GM19455 (cell line): Measurements from ENCODE around the gene GUK1.
A peak's percentile ranks its signal among the peaks of the same experiment; 100 is the strongest.

Experiments
- ATAC-seq: cut with Tn5 transposase; IDR thresholded peaks from one replicate; pipeline ENCODE4 v1.9.1; 2021; ENCODE audit not compliant: unreplicated experiment

GUK1 gene, protein sequence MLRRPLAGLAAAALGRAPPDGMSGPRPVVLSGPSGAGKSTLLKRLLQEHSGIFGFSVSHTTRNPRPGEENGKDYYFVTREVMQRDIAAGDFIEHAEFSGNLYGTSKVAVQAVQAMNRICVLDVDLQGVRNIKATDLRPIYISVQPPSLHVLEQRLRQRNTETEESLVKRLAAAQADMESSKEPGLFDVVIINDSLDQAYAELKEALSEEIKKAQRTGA

GRCh38 chr1:228139931-228140723 lies at the start of gene GUK1:
Gene GUK1 (plus strand): TSS chr1:228140279. CDS start chr1:228140303, 24 bp downstream.
- peak; percentile 91 for ATAC-seq

GRCh38 chr1:228090613-228091081 lies 49.4 kb upstream of the GUK1 start:
- no peak for ATAC-seq

- ATAC-seq: no peak
Observed at GRCh38 chr1:228091084-228091483, 49.0 kb upstream of the GUK1 start.

GRCh38 chr1:228092342-228093049 lies 47.6 kb upstream of the GUK1 start:
- no peak for ATAC-seq

DNA sequence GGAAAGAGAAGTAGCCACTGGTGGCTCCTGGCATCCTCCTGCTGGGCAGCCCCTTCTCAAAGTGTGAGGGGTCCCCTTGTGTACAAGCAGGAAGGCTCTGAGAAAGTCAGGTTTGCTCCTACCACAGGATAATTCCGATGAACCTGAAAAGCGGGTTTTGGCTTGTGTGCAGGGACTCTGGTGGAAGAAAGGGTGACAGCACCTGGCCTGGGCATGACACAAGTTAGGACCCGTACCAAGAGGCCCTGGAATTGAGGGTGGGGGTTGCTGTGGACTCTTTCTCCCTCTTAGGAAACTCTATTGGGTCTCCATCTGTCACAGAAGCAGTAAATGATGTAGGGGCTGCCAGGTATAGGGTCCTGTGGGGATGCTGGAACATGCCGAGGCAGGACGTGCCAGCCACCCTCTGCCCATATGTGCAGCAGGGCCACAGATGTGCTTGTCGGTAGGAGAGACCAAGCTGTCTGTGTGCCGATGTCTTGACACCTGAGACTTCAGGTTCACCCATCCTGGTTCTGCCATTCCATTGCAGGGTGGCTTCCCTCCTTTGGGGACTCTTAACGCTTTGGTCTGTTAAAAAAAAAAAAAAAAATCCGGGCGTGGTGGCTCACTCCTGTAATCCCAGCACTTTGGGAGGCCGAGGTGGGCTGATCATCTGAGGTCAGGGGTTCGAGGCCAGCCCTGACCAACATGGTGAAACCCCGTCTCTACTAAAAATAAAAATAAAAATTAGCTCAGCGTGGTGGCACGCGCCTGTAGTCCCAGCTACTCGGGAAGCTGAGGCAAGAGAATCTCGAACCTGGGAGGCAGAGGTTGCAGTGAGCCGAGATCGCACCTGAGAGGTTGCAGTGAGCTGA lies 46.8 kb upstream of the GUK1 start:
- no peak for ATAC-seq

- ATAC-seq: no peak
Observed at GRCh38 chr1:228094432-228095016, 45.6 kb upstream of the GUK1 start.

GRCh38 chr1:228095161-228095560 lies 44.9 kb upstream of the GUK1 start:
- ATAC-seq: no peak

DNA sequence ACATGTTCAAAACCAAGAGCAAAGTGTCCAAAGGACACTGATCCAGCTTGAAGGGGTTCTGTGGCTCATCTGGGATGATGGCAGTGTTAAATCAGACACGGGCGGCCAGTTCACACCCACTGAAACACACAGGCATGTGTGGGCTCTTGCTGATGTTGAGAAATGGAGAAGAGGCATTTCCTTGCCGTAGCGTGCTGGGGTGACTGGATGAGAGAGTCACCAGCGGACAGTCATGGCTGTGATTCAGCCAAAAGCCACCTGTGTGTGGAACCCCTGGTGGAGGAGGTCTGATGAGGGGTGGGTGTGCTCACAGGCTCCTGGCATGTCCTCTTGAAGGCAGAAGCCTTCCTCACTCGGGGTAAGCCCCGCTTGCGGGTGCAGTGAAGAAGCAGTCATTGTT lies 44.1 kb upstream of the GUK1 start:
- ATAC-seq: no peak

GRCh38 chr1:228096416-228097332 lies 43.4 kb upstream of the GUK1 start:
- ATAC-seq: no peak

- ATAC-seq: no peak
Observed at GRCh38 chr1:228097333-228098081, 42.6 kb upstream of the GUK1 start.

GRCh38 chr1:228098323-228098931 lies 41.7 kb upstream of the GUK1 start:
- ATAC-seq: no peak

DNA sequence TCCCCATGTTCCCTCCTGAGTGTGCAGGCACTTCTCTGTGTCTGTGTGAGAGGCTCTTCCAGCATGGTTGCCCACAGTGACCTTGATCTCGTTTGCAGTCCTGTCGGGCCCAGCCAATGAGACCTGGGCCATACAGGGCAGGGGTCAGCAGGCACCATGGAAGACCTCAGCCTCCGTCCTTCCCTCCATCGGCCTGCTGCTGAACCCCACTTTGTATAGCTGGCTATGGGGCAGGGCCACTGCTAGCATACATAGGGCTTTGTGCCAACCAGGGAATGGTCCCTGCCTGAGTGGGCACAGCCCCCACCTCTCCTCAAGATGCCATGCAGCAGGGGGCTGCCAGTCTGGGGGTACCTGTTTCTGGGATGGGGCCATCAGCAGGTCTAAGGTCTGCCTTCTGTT lies 40.7 kb upstream of the GUK1 start:
- no peak for ATAC-seq

DNA sequence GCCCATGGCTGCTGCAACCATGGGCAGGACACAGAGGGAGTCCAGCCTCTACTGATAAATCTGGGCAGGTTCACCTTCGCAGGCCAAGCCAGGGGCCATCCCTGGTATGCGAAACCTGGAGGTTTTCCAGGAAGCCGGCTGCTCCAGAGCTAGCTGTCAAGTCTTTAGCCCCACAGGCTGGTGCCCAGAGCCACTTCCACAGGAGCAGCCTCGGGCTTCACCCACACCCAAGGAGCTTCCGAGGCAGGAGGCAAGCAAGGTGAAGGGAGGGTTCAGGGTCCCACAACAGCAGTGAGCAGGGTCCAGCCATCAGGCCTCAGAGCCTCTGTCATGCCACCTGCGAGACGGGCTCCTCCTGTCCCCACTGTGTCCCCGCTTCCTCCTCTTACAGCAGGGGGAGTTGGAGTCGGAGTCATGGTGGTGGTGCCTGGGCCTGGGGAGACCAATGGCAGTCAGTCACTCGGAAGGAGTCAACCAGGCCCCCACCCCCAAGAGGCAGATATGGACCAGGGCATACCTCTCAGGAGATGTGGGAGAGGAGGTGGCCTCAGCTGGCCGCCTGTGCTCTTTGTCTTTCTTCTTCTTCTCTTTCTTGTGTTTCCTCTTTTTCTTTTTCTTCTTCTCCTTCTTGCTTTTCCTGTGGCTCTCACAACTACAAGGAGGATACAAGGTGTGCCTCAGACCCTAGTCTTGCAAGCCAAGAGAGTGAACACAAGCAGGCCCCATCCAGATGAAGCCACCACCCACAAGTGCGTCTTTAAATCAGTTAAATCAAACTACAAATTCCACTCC lies 39.1 kb upstream of the GUK1 start:
- no peak for ATAC-seq

- ATAC-seq: no peak
Observed at GRCh38 chr1:228101614-228101993, 38.5 kb upstream of the GUK1 start.

GRCh38 chr1:228101994-228102790 lies 37.9 kb upstream of the GUK1 start:
- peak; percentile 23 for ATAC-seq

- peak; percentile 61 for ATAC-seq
Observed at GRCh38 chr1:228102791-228103620, 37.1 kb upstream of the GUK1 start, which contains the start of gene C1orf35. Gene C1orf35 (minus strand): TSS chr1:228103325. CDS start chr1:228103227, 98 bp downstream.
